Gastrocnemius medialis (tissue), 4 donors: Measurements from ENCODE around the gene REG4.

Experiments used
- POLR2A ChIP-seq, 2 donors: fragments of 450-650 bp; IDR thresholded peaks; one replicate each; pipeline ENCODE4 v1.6.1; 2017; ENCODE audit warnings: antibody characterized with exemption in 2 of 2, mild to moderate bottlenecking in 2 of 2, moderate library complexity in 2 of 2
- TF ChIP-seq, protein P1 (sequence below), 5 experiments: fragments of 450-650 bp in 3 of 5; fragments of 200-600 bp in 2 of 5; sonication (generic) in 2 of 5; IDR thresholded peaks in 4 of 5; conservative IDR thresholded peaks in 1 of 5; 1 replicate in 4 of 5; 2 replicates in 1 of 5; pipeline ENCODE4 v1.5.1; 2016 to 2019; ENCODE audit warnings: antibody characterized with exemption in 5 of 5, mild to moderate bottlenecking in 3 of 5, moderate library complexity in 3 of 5

DNA sequence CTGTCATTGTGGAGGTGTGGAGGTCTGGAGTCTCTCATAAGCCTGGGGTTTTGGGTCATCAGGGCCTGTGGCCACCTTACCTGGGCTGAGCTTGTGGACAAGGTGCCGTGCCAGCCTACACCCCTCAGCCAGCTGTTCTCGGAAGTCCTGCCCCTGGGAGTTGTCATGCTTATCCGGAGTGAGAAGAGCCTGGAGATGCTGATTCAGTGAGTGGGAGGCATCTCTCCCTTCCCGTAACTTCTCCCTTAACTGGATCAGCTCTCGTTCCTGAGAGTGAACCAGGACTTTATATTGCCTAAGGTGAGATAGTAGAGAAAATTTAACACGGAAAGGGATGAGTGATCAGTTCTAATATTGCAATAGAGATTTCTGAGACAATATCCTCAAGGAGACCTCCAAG lies 30.0 kb upstream of the REG4 start:
- TF ChIP-seq, protein P1, sequence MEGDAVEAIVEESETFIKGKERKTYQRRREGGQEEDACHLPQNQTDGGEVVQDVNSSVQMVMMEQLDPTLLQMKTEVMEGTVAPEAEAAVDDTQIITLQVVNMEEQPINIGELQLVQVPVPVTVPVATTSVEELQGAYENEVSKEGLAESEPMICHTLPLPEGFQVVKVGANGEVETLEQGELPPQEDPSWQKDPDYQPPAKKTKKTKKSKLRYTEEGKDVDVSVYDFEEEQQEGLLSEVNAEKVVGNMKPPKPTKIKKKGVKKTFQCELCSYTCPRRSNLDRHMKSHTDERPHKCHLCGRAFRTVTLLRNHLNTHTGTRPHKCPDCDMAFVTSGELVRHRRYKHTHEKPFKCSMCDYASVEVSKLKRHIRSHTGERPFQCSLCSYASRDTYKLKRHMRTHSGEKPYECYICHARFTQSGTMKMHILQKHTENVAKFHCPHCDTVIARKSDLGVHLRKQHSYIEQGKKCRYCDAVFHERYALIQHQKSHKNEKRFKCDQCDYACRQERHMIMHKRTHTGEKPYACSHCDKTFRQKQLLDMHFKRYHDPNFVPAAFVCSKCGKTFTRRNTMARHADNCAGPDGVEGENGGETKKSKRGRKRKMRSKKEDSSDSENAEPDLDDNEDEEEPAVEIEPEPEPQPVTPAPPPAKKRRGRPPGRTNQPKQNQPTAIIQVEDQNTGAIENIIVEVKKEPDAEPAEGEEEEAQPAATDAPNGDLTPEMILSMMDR (IDR thresholded peaks at IDR 0.05 in 4 of 5, conservative IDR thresholded peaks at IDR 0.05 in 1 of 5) = no peak
- no peak for TF ChIP-seq POLR2A (IDR thresholded peaks at IDR 0.05)
